ENCODE data around the gene ITGB1.

DNA sequence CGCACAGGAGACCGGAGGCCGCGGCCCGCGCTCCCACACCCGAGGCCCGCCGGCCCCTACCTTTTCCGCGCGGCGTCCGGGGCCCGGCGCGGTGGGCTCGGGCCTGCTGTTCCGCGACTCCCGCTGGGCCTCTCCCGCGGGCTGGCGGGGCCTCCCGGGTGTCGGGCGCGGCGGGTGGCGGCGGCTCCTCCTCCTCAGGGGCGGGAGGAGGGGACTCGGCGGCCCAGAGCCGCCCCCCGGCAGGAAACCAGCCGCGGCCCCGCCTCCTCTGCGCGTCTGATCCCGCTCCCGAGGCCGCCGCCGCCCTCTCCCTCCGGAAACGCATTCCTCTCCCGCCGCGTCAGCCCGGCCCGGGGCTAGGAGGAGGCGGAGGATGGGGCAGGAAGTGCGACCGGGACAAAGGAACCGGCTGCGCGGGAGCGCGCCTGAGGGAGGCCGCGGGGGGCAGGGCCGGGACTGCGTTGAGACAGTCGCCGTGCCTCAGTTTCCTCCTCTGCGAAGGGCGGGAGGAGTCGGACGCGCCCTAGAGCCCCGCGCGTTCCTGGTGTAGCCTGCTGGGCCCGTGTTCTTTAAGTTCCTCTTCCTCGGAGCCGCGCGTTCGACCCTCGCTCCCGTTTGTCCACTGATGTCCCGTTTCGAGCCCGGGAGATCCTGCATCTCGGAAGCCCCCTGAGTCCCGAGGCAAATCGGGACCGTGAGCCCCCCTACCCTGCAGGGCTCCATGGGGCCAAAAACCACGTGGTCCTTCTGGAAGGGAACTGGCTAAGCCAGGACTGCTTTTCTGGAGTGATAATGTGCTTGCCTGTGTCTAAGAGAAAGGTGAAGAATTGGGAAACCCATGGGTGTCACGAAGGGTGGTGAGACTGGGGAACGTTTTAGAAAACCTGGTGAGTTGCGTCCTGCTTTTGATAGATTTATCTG, at the start of gene ITGB1:
- no peak for TF ChIP-seq CTCF (IDR thresholded peaks at IDR 0.05)
- TF ChIP-seq POLR2A (IDR thresholded peaks at IDR 0.05) = peak; percentile 86 to 98
